ENCODE results near the gene SLC46A2.

The SLC46A2 gene

DNA sequence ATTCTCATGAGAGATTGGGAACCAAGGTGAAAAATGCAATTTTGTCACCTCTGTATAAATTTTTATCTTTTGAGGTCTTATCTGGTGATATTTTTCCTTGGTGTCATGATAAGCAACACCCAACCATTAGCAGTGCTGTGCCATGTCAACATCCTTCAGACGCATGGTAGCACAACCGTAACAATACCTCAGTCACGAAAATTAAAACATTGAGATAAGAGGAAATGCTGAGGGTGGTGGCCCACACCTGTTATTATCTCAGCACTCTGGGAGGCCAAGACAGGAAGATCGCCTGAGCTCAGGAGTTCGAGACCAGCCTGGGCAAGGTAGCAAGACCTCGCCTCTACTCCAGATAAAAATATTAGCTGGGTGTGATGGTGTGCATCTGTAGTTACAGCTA lies 32.7 kb downstream of the SLC46A2 start:
- no peak for DNase-seq
- TF ChIP-seq, protein P1, sequence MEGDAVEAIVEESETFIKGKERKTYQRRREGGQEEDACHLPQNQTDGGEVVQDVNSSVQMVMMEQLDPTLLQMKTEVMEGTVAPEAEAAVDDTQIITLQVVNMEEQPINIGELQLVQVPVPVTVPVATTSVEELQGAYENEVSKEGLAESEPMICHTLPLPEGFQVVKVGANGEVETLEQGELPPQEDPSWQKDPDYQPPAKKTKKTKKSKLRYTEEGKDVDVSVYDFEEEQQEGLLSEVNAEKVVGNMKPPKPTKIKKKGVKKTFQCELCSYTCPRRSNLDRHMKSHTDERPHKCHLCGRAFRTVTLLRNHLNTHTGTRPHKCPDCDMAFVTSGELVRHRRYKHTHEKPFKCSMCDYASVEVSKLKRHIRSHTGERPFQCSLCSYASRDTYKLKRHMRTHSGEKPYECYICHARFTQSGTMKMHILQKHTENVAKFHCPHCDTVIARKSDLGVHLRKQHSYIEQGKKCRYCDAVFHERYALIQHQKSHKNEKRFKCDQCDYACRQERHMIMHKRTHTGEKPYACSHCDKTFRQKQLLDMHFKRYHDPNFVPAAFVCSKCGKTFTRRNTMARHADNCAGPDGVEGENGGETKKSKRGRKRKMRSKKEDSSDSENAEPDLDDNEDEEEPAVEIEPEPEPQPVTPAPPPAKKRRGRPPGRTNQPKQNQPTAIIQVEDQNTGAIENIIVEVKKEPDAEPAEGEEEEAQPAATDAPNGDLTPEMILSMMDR (IDR thresholded peaks at IDR 0.05; ENCODE audit: low read depth, low read length) = no peak
- Histone ChIP-seq H3K36me3 (peaks cover 20% of the 10 kb centered on the region), H3K27me3 (ENCODE audit: insufficient read depth, low read depth, severe bottlenecking) (no peaks in the 10 kb centered on the region), H3K27ac (no peak overlapping the region), H3K9me3 (ENCODE audit: severe bottlenecking) (no peaks in the 10 kb centered on the region), H3K4me3 (ENCODE audit: low read depth, low read length) (no peak overlapping the region)

GRCh38 chr9:112856843-112857242 lies 33.8 kb downstream of the SLC46A2 start:
- Histone ChIP-seq H3K4me3 (ENCODE audit: low read depth, low read length) (no peak overlapping the region), H3K9me3 (ENCODE audit: severe bottlenecking) (no peaks in the 10 kb centered on the region), H3K27me3 (ENCODE audit: insufficient read depth, low read depth, severe bottlenecking) (no peaks in the 10 kb centered on the region), H3K27ac (no peak overlapping the region), H3K36me3 (peaks cover 31% of the 10 kb centered on the region)
- TF ChIP-seq, protein P1 (IDR thresholded peaks at IDR 0.05; ENCODE audit: low read depth, low read length) = no peak
- no peak for DNase-seq

GRCh38 chr9:112856200-112856599 lies 34.5 kb downstream of the SLC46A2 start:
- Histone ChIP-seq H3K27ac (no peak overlapping the region), H3K4me3 (ENCODE audit: low read depth, low read length) (no peak overlapping the region), H3K36me3 (peaks cover 36% of the 10 kb centered on the region), H3K27me3 (ENCODE audit: insufficient read depth, low read depth, severe bottlenecking) (no peaks in the 10 kb centered on the region), H3K9me3 (ENCODE audit: severe bottlenecking) (no peaks in the 10 kb centered on the region)
- no peak for DNase-seq
- TF ChIP-seq, protein P1 (IDR thresholded peaks at IDR 0.05; ENCODE audit: low read depth, low read length) = no peak

GRCh38 chr9:112854657-112855056 lies 36.0 kb downstream of the SLC46A2 start:
- Histone ChIP-seq H3K9me3 (ENCODE audit: severe bottlenecking) (no peaks in the 10 kb centered on the region), H3K4me3 (ENCODE audit: low read depth, low read length) (no peak overlapping the region), H3K36me3 (peaks cover 48% of the 10 kb centered on the region), H3K27ac (no peak overlapping the region), H3K27me3 (ENCODE audit: insufficient read depth, low read depth, severe bottlenecking) (no peaks in the 10 kb centered on the region)
- TF ChIP-seq, protein P1 (IDR thresholded peaks at IDR 0.05; ENCODE audit: low read depth, low read length) = no peak
- no peak for DNase-seq

- TF ChIP-seq, protein P1 (IDR thresholded peaks at IDR 0.05; ENCODE audit: low read depth, low read length) = no peak
- peaks cover 48% of the 10 kb centered on the region for H3K36me3 ChIP-seq
- no peak overlapping the region for H3K4me3 ChIP-seq (ENCODE audit: low read depth, low read length)
- H3K27me3 ChIP-seq (ENCODE audit: insufficient read depth, low read depth, severe bottlenecking) = no peaks in the 10 kb centered on the region
- H3K27ac ChIP-seq = no peak overlapping the region
- no peak for DNase-seq
- H3K9me3 ChIP-seq (ENCODE audit: severe bottlenecking) = no peaks in the 10 kb centered on the region
Measured at GRCh38 chr9:112853882-112854585, 36.6 kb downstream of the SLC46A2 start.

Data from WERI-Rb-1 (cell line).